IPS DF 6.9 (cell line): ENCODE results near the gene SLC4A7.
"Not testable (repeated sequence)": the region's sequence is repeated elsewhere in the genome, so short reads cannot be mapped to it uniquely, and the experiment has no call there.

ENCODE experiments used
- DNase-seq: peaks from one replicate; pipeline ENCODE4 v3.0.0-alpha.2; 2013; ENCODE audit warnings: low read depth, low spot score
- H3K27ac ChIP-seq: one replicate; pipeline ENCODE4 v1.5.1; 2013; ENCODE audit warnings: low read length, control low read depth
- H3K27me3 ChIP-seq: 2 replicates; pipeline ENCODE4 v1.6.1; 2013; ENCODE audit warnings: mild to moderate bottlenecking, low read length; ENCODE audit not compliant: control insufficient read depth, insufficient read depth
- H3K36me3 ChIP-seq: 2 replicates; pipeline ENCODE4 v1.6.1; 2013; ENCODE audit warnings: low read length; ENCODE audit not compliant: control insufficient read depth, insufficient read depth
- H3K4me1 ChIP-seq: 2 replicates; pipeline ENCODE4 v1.6.1; 2013; ENCODE audit warnings: low read length; ENCODE audit not compliant: control insufficient read depth, insufficient read depth
- H3K4me3 ChIP-seq: 2 replicates; pipeline ENCODE4 v1.5.1; 2013; ENCODE audit warnings: mild to moderate bottlenecking, low read length
- H3K9me3 ChIP-seq: 2 replicates; pipeline ENCODE4 v1.6.1; 2013; ENCODE audit warnings: low read length, inconsistent platforms; ENCODE audit not compliant: control insufficient read depth, insufficient read depth
- WGBS: extraction: QIAGEN DNeasy Blood & Tissue Kit; methylation state at CpG from one replicate; pipeline ENCODE4 v1.1.7; 2013; ENCODE audit warnings: mixed read lengths, missing lambda C conversion rate; ENCODE audit not compliant: insufficient read length, insufficient coverage; 5-methylcytosine and 5-hydroxymethylcytosine counted together

Gene SLC4A7

GRCh38 chr3:27458929-27459328 is 25.3 kb downstream of the SLC4A7 start:
- Histone ChIP-seq H3K27ac (no peak overlapping the region), H3K9me3 (no peaks in the 10 kb centered on the region), H3K4me3 (no peak overlapping the region), H3K36me3 (no peaks in the 10 kb centered on the region), H3K27me3 (no peaks in the 10 kb centered on the region), H3K4me1 (no peaks in the 10 kb centered on the region)
- WGBS: 100% methylated on average over 2 of the region's 6 CpGs
- no peak for DNase-seq

DNA sequence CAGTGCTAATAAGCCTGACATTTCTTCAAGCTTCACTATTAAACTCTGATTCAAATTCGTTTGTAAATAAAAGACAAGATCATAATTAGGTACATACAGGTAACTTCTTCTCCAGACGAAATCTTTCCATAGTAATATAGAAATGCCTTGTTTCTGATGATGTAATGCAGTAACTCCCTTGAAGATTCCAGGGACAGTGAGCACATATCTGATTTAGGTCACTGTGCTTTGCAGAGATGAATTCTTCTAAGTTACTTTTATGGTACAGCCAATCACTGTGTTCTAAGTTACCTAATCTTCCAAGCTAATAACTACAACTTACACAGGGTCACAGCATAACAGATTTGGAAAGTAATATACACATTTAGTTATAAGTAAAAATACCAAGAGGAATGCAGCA is 27.6 kb downstream of the SLC4A7 start:
- H3K27ac ChIP-seq: no peak overlapping the region
- no peak for DNase-seq
- H3K36me3 ChIP-seq: no peaks in the 10 kb centered on the region
- no peak overlapping the region for H3K4me3 ChIP-seq
- H3K27me3 ChIP-seq: no peaks in the 10 kb centered on the region
- no CpG with 5 or more reads among the region's 2 CpGs for WGBS
- H3K4me1 ChIP-seq: no peaks in the 10 kb centered on the region
- no peaks in the 10 kb centered on the region for H3K9me3 ChIP-seq

GRCh38 chr3:27454914-27455313 is 29.3 kb downstream of the SLC4A7 start:
- no peaks in the 10 kb centered on the region for H3K4me1 ChIP-seq

GRCh38 chr3:27454461-27454860 is 29.7 kb downstream of the SLC4A7 start:
- no peak for DNase-seq
- Histone ChIP-seq H3K27me3 (no peaks in the 10 kb centered on the region), H3K36me3 (no peaks in the 10 kb centered on the region), H3K4me3 (no peak overlapping the region), H3K9me3 (no peaks in the 10 kb centered on the region), H3K4me1 (no peaks in the 10 kb centered on the region), H3K27ac (no peak overlapping the region)
- no CpG with 5 or more reads among the region's 3 CpGs for WGBS

More at GRCh38 chr3:27454914-27455313, 29.3 kb downstream of the SLC4A7 start:
- H3K27me3 ChIP-seq: no peaks in the 10 kb centered on the region
- no peak for DNase-seq
- H3K4me3 ChIP-seq: no peak overlapping the region
- no peak overlapping the region for H3K27ac ChIP-seq
- no peaks in the 10 kb centered on the region for H3K9me3 ChIP-seq
- H3K36me3 ChIP-seq: no peaks in the 10 kb centered on the region

DNA sequence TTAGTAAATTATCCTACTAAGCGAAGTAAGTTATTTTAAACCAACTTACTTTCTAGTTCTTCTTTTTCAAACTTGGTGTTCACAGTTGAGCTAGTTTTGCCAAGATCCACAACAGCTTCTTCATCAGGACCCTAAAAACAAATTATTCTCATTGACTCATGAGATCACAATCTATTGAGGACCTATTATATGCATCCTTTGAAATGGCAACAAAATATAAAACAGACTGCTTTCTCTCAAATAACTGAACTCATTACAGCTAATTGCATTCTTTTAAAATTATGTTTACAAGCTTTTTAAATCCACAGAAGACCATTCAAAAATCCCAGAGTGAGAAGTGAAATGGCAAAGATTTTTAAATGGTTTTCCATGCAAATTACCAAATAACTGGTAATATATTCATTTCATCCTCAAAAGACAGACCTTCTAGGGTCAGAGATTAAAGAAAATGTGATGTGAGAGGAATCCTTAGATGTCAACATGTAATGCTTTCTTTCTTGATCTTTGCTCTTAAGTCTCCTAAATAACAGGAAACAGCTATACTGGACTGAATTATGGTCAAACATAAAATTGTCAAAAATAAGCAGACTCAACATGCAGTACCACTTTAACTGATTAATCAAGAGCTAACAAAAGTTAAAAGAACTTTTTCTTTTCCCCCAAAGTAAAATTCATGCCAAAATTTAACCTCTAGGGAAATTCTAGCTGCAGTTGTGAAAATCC is 31.7 kb downstream of the SLC4A7 start:
- H3K27me3 ChIP-seq: no peaks in the 10 kb centered on the region
- no peak for DNase-seq
- H3K4me1 ChIP-seq: no peaks in the 10 kb centered on the region
- H3K36me3 ChIP-seq: no peaks in the 10 kb centered on the region
- no peak overlapping the region for H3K4me3 ChIP-seq
- no peak overlapping the region for H3K27ac ChIP-seq
- WGBS: no CpG with 5 or more reads among the region's 1 CpG
- H3K9me3 ChIP-seq: no peaks in the 10 kb centered on the region

DNA sequence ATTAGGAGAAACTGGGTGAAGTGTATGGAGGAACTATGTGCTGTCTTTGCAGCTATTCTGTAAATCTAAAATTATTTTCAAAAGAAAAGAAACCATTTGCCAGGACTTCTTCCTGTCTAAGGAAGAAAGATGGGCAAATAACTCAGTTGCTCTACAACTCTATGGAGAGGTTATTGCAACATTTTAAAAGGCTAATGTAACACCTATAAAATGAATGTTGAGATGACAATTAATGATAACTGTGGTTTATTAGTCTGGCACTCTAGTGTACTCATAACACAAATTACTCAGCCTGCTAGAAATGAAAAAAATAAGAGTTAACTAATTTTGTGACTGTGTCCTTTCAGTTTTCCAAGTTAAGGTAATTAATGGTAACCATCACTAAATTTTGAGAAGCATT is 32.3 kb downstream of the SLC4A7 start:
- H3K36me3 ChIP-seq: no peaks in the 10 kb centered on the region
- H3K27ac ChIP-seq: no peak overlapping the region
- H3K9me3 ChIP-seq: no peaks in the 10 kb centered on the region
- no peak overlapping the region for H3K4me3 ChIP-seq
- H3K4me1 ChIP-seq: no peaks in the 10 kb centered on the region
- no peak for DNase-seq
- H3K27me3 ChIP-seq: no peaks in the 10 kb centered on the region

GRCh38 chr3:27451251-27451650 is 32.9 kb downstream of the SLC4A7 start:
- H3K9me3 ChIP-seq: no peaks in the 10 kb centered on the region
- no peaks in the 10 kb centered on the region for H3K4me1 ChIP-seq
- H3K36me3 ChIP-seq: no peaks in the 10 kb centered on the region
- H3K27ac ChIP-seq: no peak overlapping the region
- H3K27me3 ChIP-seq: no peaks in the 10 kb centered on the region
- DNase-seq: no peak
- no peak overlapping the region for H3K4me3 ChIP-seq

DNA sequence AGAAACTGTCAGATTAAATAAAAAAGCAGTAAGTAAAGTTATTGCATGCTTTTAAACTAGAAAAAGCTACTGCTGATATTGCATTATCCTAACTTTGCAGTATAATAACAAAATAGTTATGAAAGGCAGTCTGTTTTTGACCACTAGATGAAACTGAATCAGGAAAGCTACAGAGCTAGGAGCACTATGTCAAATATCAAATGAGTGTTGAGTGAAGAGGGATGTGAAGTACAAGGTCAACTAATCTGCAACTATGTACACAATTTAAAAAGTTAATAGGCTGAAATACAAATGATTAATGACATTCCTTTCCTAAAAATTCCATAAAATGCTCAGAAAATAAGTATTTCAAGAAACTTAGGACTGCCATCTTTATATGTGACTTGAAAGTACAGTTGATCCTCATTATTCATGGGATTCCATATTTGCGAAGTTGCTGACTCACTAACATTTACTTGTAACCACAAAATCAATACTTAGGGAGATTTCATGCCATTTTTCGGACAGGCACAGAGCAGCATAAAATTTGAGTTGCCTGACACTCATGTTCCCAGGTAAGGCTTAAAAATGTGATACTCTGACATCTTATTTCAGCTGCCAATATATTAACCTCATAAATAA is 34.5 kb downstream of the SLC4A7 start:
- no peaks in the 10 kb centered on the region for H3K9me3 ChIP-seq
- DNase-seq: no peak
- no CpG with 5 or more reads among the region's 2 CpGs for WGBS

DNA sequence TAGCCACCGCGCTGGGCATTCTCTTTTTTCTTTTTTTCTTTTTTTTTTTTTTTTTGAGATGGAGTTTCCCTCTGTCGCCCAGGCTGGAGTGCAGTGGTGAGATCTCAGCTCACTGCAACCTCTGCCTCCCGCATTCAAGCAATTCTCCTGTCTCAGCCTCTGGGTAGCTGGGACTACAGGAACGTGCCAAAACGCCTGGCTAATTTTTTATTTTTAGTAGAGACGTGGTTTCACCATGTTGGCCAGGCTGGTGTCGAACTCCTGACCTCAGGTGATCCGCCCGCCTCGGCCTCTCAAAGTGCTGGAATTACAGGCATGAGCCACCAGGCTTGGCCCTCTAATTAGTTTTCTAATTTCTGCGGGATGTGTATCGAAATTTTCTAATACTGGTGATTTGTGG is 41.2 kb downstream of the SLC4A7 start:
- not testable (repeated sequence) for H3K9me3 ChIP-seq

More for the DNA sequence above, 34.5 kb downstream of the SLC4A7 start:
- no peaks in the 10 kb centered on the region for H3K27me3 ChIP-seq
- H3K4me3 ChIP-seq: no peak overlapping the region
- no peak overlapping the region for H3K27ac ChIP-seq
- no peaks in the 10 kb centered on the region; the same call in 1 of the 2 replicates for H3K36me3 ChIP-seq
- H3K4me1 ChIP-seq: no peaks in the 10 kb centered on the region

GRCh38 chr3:27438352-27438751 is 45.8 kb downstream of the SLC4A7 start:
- not testable (repeated sequence) for H3K9me3 ChIP-seq, H3K4me1 ChIP-seq, H3K4me3 ChIP-seq, H3K36me3 ChIP-seq, DNase-seq, H3K27me3 ChIP-seq, H3K27ac ChIP-seq
- no CpG with 5 or more reads among the region's 4 CpGs for WGBS

More for the DNA sequence above, 41.2 kb downstream of the SLC4A7 start:
- not testable (repeated sequence) for H3K36me3 ChIP-seq, H3K27ac ChIP-seq, H3K4me3 ChIP-seq, H3K27me3 ChIP-seq, DNase-seq, H3K4me1 ChIP-seq
- WGBS: no CpG with 5 or more reads among the region's 13 CpGs

- Histone ChIP-seq H3K27ac (no peak overlapping the region), H3K27me3 (no peaks in the 10 kb centered on the region), H3K4me1 (no peaks in the 10 kb centered on the region), H3K4me3 (no peak overlapping the region), H3K9me3 (no peaks in the 10 kb centered on the region), H3K36me3 (peaks cover 7% of the 10 kb centered on the region; the same call in 1 of the 2 replicates)
- no peak for DNase-seq
- WGBS: no CpG with 5 or more reads among the region's 6 CpGs
Observed at GRCh38 chr3:27431116-27431515, 53.1 kb downstream of the SLC4A7 start.
